ENCODE measurements around the gene GKN1. TPM values are rescaled to one million over a fixed set of nuclear protein-coding genes. Genes with fewer than 3 reads are reported as not detected.

Gene GKN1
- total and polyA plus RNA-seq, 2 of the 8 experiments (the other 6 are each of a cell fraction or from before 2014, with no cell fraction given) = not detected

DNA sequence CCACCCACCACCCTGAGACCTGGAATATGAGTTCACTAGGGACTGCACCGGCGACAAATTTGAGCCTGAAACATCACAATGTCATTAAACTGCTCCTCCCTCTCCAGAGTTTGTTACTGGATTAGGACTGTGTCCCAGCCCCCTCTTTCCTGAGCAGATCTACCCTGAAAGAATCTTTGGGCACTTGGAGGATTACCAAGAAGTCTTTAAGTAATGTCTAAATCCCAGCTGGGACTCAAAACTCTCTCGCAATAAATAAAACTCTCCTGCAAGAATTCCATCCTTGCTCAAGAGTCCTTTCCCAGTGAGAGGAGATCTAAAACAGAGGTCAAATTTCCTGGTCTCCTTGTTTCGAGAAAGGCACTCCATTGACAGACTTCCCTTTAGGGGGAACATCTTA lies 42.6 kb upstream of the GKN1 start:
- Histone ChIP-seq H3K14ac (ENCODE audit: insufficient read length) (no peak overlapping the region), H4K5ac (ENCODE audit: insufficient read length, low read depth, low read length) (no peak overlapping the region), H2BK15ac (ENCODE audit: low read length) (no peak overlapping the region), H3K27ac (ENCODE audit: low read depth, low read length) (no peak overlapping the region), H3K79me1 (ENCODE audit: low read depth, low read length) (no peaks in the 10 kb centered on the region), H3K4ac (replicated peaks; ENCODE audit: insufficient read length, low read depth, low read length) (no peak overlapping the region), H3K56ac (replicated peaks; ENCODE audit: insufficient read length, low read depth, low read length) (no peak overlapping the region), H3K9ac (replicated peaks in 1 of 4; ENCODE audit: extremely low read depth in 1 of 4, low read depth in 3 of 4, low read length in 3 of 4) (no peak overlapping the region), H2AFZ (ENCODE audit: low read length) (no peak overlapping the region), H2BK20ac (ENCODE audit: low read length) (no peak overlapping the region), H4K91ac (replicated peaks; ENCODE audit: insufficient read length, low read length) (no peak overlapping the region), H3K23me2 (ENCODE audit: low read depth, low read length) (no peaks in the 10 kb centered on the region), H3K9me3 (ENCODE audit: insufficient read depth in 2 of 2, low read depth in 1 of 2, low read length in 1 of 2) (no peaks in the 10 kb centered on the region), H2BK120ac (replicated peaks; ENCODE audit: low read depth, low read length) (no peak overlapping the region), H2BK5ac (ENCODE audit: low read depth, low read length) (no peak overlapping the region), H3K4me2 (ENCODE audit: insufficient read depth in 1 of 2, low read depth in 2 of 2, low read length in 2 of 2) (no peak overlapping the region), H2AK5ac (ENCODE audit: low read depth, low read length) (no peak overlapping the region), H3K79me2 (ENCODE audit: control insufficient read depth in 1 of 2, insufficient read depth in 2 of 2, low read length in 2 of 2) (no peaks in the 10 kb centered on the region), H3K36me3 (ENCODE audit: control insufficient read depth in 2 of 4, insufficient read depth in 4 of 4, low read length in 3 of 4) (no peaks in the 10 kb centered on the region), H3K18ac (ENCODE audit: extremely low read depth, low read length) (no peak overlapping the region), H4K8ac (ENCODE audit: extremely low read depth, insufficient read depth, low read length) (no peak overlapping the region), H2BK12ac (ENCODE audit: low read depth, low read length) (no peak overlapping the region), H3K27me3 (replicated peaks in 1 of 4; ENCODE audit: control insufficient read depth in 3 of 4, extremely low read depth in 1 of 4, insufficient read depth in 3 of 4, low read length in 3 of 4) (no peaks in the 10 kb centered on the region), H3K4me3 (ENCODE audit: extremely low read depth in 1 of 4, insufficient read depth in 2 of 4, low read depth in 3 of 4, low read length in 4 of 4) (no peak overlapping the region), H3K23ac (ENCODE audit: insufficient read length) (no peak overlapping the region), H4K20me1 (replicated peaks in 1 of 2; ENCODE audit: control insufficient read depth in 1 of 2, insufficient read depth in 2 of 2, low read length in 2 of 2) (no peaks in the 10 kb centered on the region), H3K4me1 (replicated peaks in 1 of 4; ENCODE audit: control insufficient read depth in 3 of 4, insufficient read depth in 4 of 4, low read length in 3 of 4) (no peaks in the 10 kb centered on the region)
- TF ChIP-seq PHF8 (conservative IDR thresholded peaks at IDR 0.05; ENCODE audit: low read depth, low read length) (no peak), RBBP5 (IDR thresholded peaks at IDR 0.05; ENCODE audit: borderline replicate concordance, low read depth, low read length) (no peak), BRCA1 (IDR thresholded peaks at IDR 0.05; ENCODE audit: low read depth, low read length) (no peak), TCF12 (IDR thresholded peaks at IDR 0.05; ENCODE audit: low read depth, low read length) (no peak), CBX5 (IDR thresholded peaks at IDR 0.05; ENCODE audit: low read depth, low read length) (no peak), CBX8 (IDR thresholded peaks at IDR 0.05; ENCODE audit: borderline replicate concordance, low read depth, low read length) (no peak)
- ChIA-PET CTCF (ENCODE audit: partially characterized antibody) (interaction anchor here (0.7 to 4.8 kb wide), 8 partner anchors 9 to 374 kb away, joined by 3 to 39 read pairs (median 3); no protein-coding TSS in a partner anchor), POLR2A (ENCODE audit: partially characterized antibody) (interaction anchor here (0.9 to 1.0 kb wide), 2 partner anchors 12 to 19 kb away, joined by 3 read pairs; no protein-coding TSS in a partner anchor)
- 86% methylated on average over 3 of the region's 4 CpGs; no CpG with 5 or more reads in 1 of the 2 experiments for WGBS, 2 experiments (ENCODE audit: extremely low coverage in 1 of 2, insufficient coverage in 1 of 2, insufficient read length in 1 of 2, insufficient replicate concordance in 2 of 2, low coverage in 1 of 2, low lambda C conversion rate in 2 of 2, missing lambda C conversion rate in 1 of 2)
- no peak for DNase-seq (ENCODE audit: low read depth in 1 of 2, low spot score in 2 of 2)
- no peak for FAIRE-seq
